ENCODE data around the gene ADD2. TPM values are rescaled to one million over a fixed set of nuclear protein-coding genes. Genes with fewer than 3 reads are reported as not detected.

Gene ADD2
- total and polyA plus RNA-seq, 2 experiments from 2014 or later, result 34.6 to 223 TPM

DNA sequence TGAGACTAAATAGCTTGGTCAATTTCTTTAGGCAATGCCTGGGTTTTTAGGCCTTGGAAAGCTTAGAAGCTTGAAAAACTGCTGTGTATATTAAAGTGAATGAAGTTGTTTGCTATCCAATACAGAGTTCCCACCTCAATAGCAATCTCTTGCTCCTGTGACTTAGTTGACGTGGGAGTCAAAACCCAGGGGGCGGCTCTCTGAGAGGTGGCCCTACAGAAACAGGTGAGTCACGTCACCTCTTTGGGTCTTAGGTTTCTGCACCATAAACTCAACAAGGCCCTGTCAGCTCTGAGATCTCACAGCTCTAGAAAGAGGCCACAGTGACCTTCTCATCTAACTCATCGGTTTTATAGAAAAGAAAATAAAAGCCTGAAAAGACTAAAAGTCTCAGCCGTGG lies 79.6 kb downstream of the ADD2 start:
- H4K20me1 ChIP-seq (replicated peaks; ENCODE audit: insufficient read depth), result peaks cover 9% of the 10 kb centered on the region
- no peak for ATAC-seq
- peaks cover 4% of the 10 kb centered on the region; the same call in 1 of the 2 replicates for H3F3A ChIP-seq (replicated peaks; ENCODE audit: low read depth)
- no peak overlapping the region for H3K4me2 ChIP-seq
- H3K9me2 ChIP-seq (ENCODE audit: insufficient read depth), result no peaks in the 10 kb centered on the region; the same call in 1 of the 2 replicates
- H3K4me1 ChIP-seq (ENCODE audit: insufficient read depth), result peaks cover 6% of the 10 kb centered on the region
- Mint-ChIP-seq H3K4me1 (peaks cover 13% of the 10 kb centered on the region), H3K9me3 (no peaks in the 10 kb centered on the region), H3K27ac (peak overlapping the region; percentile 54; the same call in 1 of the 2 replicates), H3K4me3 (no peak overlapping the region), H3K27me3 (ENCODE audit: insufficient read depth, low read depth, poor library complexity) (peaks cover 6% of the 10 kb centered on the region), H3K36me3 (ENCODE audit: low read depth) (peaks cover 93% of the 10 kb centered on the region)
- H3K36me3 ChIP-seq (ENCODE audit: insufficient read depth), result peaks cover 62% of the 10 kb centered on the region
- DNase-seq (ENCODE audit: low spot score), result no peak
- TF ChIP-seq, protein P1, sequence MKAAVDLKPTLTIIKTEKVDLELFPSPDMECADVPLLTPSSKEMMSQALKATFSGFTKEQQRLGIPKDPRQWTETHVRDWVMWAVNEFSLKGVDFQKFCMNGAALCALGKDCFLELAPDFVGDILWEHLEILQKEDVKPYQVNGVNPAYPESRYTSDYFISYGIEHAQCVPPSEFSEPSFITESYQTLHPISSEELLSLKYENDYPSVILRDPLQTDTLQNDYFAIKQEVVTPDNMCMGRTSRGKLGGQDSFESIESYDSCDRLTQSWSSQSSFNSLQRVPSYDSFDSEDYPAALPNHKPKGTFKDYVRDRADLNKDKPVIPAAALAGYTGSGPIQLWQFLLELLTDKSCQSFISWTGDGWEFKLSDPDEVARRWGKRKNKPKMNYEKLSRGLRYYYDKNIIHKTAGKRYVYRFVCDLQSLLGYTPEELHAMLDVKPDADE (IDR thresholded peaks at IDR 0.05), result no peak
- TF ChIP-seq, protein P2, sequence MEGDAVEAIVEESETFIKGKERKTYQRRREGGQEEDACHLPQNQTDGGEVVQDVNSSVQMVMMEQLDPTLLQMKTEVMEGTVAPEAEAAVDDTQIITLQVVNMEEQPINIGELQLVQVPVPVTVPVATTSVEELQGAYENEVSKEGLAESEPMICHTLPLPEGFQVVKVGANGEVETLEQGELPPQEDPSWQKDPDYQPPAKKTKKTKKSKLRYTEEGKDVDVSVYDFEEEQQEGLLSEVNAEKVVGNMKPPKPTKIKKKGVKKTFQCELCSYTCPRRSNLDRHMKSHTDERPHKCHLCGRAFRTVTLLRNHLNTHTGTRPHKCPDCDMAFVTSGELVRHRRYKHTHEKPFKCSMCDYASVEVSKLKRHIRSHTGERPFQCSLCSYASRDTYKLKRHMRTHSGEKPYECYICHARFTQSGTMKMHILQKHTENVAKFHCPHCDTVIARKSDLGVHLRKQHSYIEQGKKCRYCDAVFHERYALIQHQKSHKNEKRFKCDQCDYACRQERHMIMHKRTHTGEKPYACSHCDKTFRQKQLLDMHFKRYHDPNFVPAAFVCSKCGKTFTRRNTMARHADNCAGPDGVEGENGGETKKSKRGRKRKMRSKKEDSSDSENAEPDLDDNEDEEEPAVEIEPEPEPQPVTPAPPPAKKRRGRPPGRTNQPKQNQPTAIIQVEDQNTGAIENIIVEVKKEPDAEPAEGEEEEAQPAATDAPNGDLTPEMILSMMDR (conservative IDR thresholded peaks at IDR 0.05; ENCODE audit: low read depth in 2 of 2), result no peak
- TF ChIP-seq ZNF331 (CRISPR knock-in tag; IDR thresholded peaks at IDR 0.05; ENCODE audit: low read depth), result no peak
- no peak for TF ChIP-seq STAT1 (IDR thresholded peaks at IDR 0.05; ENCODE audit: unreplicated experiment)
- TF ChIP-seq CREB1 (CRISPR knock-in tag; IDR thresholded peaks at IDR 0.05; ENCODE audit: low read depth), result no peak
- TF ChIP-seq ZNF114 (CRISPR knock-in tag; IDR thresholded peaks at IDR 0.05), result no peak
- TF ChIP-seq EZH2 (IDR thresholded peaks at IDR 0.05; ENCODE audit: low read depth, unreplicated experiment), result no peak
- TF ChIP-seq, protein P3, sequence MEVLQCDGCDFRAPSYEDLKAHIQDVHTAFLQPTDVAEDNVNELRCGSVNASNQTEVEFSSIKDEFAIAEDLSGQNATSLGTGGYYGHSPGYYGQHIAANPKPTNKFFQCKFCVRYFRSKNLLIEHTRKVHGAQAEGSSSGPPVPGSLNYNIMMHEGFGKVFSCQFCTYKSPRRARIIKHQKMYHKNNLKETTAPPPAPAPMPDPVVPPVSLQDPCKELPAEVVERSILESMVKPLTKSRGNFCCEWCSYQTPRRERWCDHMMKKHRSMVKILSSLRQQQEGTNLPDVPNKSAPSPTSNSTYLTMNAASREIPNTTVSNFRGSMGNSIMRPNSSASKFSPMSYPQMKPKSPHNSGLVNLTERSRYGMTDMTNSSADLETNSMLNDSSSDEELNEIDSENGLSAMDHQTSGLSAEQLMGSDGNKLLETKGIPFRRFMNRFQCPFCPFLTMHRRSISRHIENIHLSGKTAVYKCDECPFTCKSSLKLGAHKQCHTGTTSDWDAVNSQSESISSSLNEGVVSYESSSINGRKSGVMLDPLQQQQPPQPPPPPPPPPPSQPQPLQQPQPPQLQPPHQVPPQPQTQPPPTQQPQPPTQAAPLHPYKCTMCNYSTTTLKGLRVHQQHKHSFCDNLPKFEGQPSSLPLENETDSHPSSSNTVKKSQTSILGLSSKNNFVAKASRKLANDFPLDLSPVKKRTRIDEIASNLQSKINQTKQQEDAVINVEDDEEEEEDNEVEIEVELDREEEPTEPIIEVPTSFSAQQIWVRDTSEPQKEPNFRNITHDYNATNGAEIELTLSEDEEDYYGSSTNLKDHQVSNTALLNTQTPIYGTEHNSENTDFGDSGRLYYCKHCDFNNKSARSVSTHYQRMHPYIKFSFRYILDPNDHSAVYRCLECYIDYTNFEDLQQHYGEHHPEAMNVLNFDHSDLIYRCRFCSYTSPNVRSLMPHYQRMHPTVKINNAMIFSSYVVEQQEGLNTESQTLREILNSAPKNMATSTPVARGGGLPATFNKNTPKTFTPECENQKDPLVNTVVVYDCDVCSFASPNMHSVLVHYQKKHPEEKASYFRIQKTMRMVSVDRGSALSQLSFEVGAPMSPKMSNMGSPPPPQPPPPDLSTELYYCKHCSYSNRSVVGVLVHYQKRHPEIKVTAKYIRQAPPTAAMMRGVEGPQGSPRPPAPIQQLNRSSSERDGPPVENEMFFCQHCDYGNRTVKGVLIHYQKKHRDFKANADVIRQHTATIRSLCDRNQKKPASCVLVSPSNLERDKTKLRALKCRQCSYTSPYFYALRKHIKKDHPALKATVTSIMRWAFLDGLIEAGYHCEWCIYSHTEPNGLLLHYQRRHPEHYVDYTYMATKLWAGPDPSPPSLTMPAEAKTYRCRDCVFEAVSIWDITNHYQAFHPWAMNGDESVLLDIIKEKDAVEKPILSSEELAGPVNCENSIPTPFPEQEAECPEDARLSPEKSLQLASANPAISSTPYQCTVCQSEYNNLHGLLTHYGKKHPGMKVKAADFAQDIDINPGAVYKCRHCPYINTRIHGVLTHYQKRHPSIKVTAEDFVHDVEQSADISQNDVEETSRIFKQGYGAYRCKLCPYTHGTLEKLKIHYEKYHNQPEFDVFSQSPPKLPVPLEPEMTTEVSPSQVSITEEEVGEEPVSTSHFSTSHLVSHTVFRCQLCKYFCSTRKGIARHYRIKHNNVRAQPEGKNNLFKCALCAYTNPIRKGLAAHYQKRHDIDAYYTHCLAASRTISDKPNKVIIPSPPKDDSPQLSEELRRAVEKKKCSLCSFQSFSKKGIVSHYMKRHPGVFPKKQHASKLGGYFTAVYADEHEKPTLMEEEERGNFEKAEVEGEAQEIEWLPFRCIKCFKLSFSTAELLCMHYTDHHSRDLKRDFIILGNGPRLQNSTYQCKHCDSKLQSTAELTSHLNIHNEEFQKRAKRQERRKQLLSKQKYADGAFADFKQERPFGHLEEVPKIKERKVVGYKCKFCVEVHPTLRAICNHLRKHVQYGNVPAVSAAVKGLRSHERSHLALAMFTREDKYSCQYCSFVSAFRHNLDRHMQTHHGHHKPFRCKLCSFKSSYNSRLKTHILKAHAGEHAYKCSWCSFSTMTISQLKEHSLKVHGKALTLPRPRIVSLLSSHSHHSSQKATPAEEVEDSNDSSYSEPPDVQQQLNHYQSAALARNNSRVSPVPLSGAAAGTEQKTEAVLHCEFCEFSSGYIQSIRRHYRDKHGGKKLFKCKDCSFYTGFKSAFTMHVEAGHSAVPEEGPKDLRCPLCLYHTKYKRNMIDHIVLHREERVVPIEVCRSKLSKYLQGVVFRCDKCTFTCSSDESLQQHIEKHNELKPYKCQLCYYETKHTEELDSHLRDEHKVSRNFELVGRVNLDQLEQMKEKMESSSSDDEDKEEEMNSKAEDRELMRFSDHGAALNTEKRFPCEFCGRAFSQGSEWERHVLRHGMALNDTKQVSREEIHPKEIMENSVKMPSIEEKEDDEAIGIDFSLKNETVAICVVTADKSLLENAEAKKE (CRISPR knock-in tag; IDR thresholded peaks at IDR 0.05), result no peak
- TF ChIP-seq JUNB (IDR thresholded peaks at IDR 0.05; ENCODE audit: unreplicated experiment), result no peak
- no peak for TF ChIP-seq EZH2phosphoT487 (IDR thresholded peaks at IDR 0.05; ENCODE audit: unreplicated experiment)
- no peak for TF ChIP-seq NANOG (IDR thresholded peaks at IDR 0.05; ENCODE audit: borderline replicate concordance)
- TF ChIP-seq, protein P4, sequence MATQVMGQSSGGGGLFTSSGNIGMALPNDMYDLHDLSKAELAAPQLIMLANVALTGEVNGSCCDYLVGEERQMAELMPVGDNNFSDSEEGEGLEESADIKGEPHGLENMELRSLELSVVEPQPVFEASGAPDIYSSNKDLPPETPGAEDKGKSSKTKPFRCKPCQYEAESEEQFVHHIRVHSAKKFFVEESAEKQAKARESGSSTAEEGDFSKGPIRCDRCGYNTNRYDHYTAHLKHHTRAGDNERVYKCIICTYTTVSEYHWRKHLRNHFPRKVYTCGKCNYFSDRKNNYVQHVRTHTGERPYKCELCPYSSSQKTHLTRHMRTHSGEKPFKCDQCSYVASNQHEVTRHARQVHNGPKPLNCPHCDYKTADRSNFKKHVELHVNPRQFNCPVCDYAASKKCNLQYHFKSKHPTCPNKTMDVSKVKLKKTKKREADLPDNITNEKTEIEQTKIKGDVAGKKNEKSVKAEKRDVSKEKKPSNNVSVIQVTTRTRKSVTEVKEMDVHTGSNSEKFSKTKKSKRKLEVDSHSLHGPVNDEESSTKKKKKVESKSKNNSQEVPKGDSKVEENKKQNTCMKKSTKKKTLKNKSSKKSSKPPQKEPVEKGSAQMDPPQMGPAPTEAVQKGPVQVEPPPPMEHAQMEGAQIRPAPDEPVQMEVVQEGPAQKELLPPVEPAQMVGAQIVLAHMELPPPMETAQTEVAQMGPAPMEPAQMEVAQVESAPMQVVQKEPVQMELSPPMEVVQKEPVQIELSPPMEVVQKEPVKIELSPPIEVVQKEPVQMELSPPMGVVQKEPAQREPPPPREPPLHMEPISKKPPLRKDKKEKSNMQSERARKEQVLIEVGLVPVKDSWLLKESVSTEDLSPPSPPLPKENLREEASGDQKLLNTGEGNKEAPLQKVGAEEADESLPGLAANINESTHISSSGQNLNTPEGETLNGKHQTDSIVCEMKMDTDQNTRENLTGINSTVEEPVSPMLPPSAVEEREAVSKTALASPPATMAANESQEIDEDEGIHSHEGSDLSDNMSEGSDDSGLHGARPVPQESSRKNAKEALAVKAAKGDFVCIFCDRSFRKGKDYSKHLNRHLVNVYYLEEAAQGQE (IDR thresholded peaks at IDR 0.05; ENCODE audit: unreplicated experiment), result no peak
- TF ChIP-seq POLR2AphosphoS5 (IDR thresholded peaks at IDR 0.05; ENCODE audit: low read depth), result no peak
- H3K27me3 ChIP-seq (ENCODE audit: insufficient read depth), result no peaks in the 10 kb centered on the region
- no peak overlapping the region for H2AFZ ChIP-seq
- H3K4me3 ChIP-seq, result no peak overlapping the region
- no peaks in the 10 kb centered on the region for H3K79me2 ChIP-seq (replicated peaks; ENCODE audit: insufficient read depth)
- H3K27ac ChIP-seq (ENCODE audit: low read depth), result peak overlapping the region; percentile 78; the same call in 1 of the 2 replicates

Data from GM23338 (cell line).